Bronchial epithelial cell (primary cell): ENCODE measurements around the gene NUFIP2. TPM values are rescaled to one million over a fixed set of nuclear protein-coding genes. Genes with fewer than 3 reads are reported as not detected.

Experiments
- DNase-seq: peaks from one replicate; pipeline ENCODE4 v3.0.0-alpha.2; 2010; ENCODE audit warnings: low read depth
- FAIRE-seq: peaks from 2 replicates; lab custom pipeline; 2011; peaks lifted over from hg19 to GRCh38; lab: Jason Lieb, UNC
- H3K27me3 ChIP-seq: 2 replicates; pipeline ENCODE4 v1.5.1; 2011; ENCODE audit warnings: low read length; ENCODE audit not compliant: control insufficient read depth, insufficient read depth
- H3K36me3 ChIP-seq: 2 replicates; pipeline ENCODE4 v1.5.1; 2011; ENCODE audit warnings: low read length; ENCODE audit not compliant: control insufficient read depth, insufficient read depth
- H3K4me3 ChIP-seq: 2 replicates; pipeline ENCODE4 v1.5.1; 2011; ENCODE audit warnings: mild to moderate bottlenecking, low read depth, low read length, control low read depth
- CTCF ChIP-seq: IDR thresholded peaks from 2 replicates; pipeline ENCODE4 v1.5.1; 2011; ENCODE audit warnings: mild to moderate bottlenecking, moderate library complexity, low read length, control low read depth, inconsistent platforms; ENCODE audit not compliant: insufficient read depth, severe bottlenecking
- total RNA-seq: library from RNA; depleted of rRNA; stranded (reverse); fragments of >200 nt; gene quantifications from 2 replicates; pipeline ENCODE4 v1.2.1, GENCODE V29; 2014

The NUFIP2 gene
- total RNA-seq, 1 donor from 2014 or later: 26.9 TPM

GRCh38 chr17:29246628-29247027, 47.3 kb downstream of the NUFIP2 start, which contains the start of gene CRYBA1:
Gene CRYBA1, plus strand, starts transcription at chr17:29246859. Its CDS starts 5 bp downstream, at chr17:29246864.
- peak; percentile 36 for DNase-seq
- no peak for TF ChIP-seq CTCF
- Histone ChIP-seq H3K36me3 (no peaks in the 10 kb centered on the region), H3K4me3 (no peak within 1 kb of the TSS), H3K27me3 (no peaks in the 10 kb centered on the region)
- FAIRE-seq: no peak

- FAIRE-seq: no peak
- H3K36me3 ChIP-seq: no peaks in the 10 kb centered on the region
- no peak for DNase-seq
- H3K27me3 ChIP-seq: no peaks in the 10 kb centered on the region
- TF ChIP-seq CTCF: no peak
- no peak overlapping the region for H3K4me3 ChIP-seq
Observed at GRCh38 chr17:29245401-29245800, 48.5 kb downstream of the NUFIP2 start.

GRCh38 chr17:29243792-29244191, 50.2 kb downstream of the NUFIP2 start:
- peak; percentile 62 for TF ChIP-seq CTCF
- no peak overlapping the region for H3K4me3 ChIP-seq
- H3K27me3 ChIP-seq: no peaks in the 10 kb centered on the region
- no peak for DNase-seq
- H3K36me3 ChIP-seq: no peaks in the 10 kb centered on the region
- FAIRE-seq: peak; percentile 75

- no peaks in the 10 kb centered on the region for H3K27me3 ChIP-seq
- DNase-seq: no peak
- no peak overlapping the region for H3K4me3 ChIP-seq
- FAIRE-seq: no peak
- TF ChIP-seq CTCF: no peak
- no peaks in the 10 kb centered on the region for H3K36me3 ChIP-seq
Observed at GRCh38 chr17:29242790-29243189, 51.2 kb downstream of the NUFIP2 start.

- FAIRE-seq (no peak), DNase-seq (no peak)
- H3K4me3 ChIP-seq: no peak overlapping the region
- no peak for TF ChIP-seq CTCF
- no peaks in the 10 kb centered on the region for H3K27me3 ChIP-seq
- H3K36me3 ChIP-seq: no peaks in the 10 kb centered on the region
Observed at GRCh38 chr17:29242051-29242450, 51.9 kb downstream of the NUFIP2 start.
